GM12872 (cell line): ENCODE measurements around the gene TBXA2R.

Experiments used
- TF ChIP-seq, protein P1 (sequence below): IDR thresholded peaks from 3 replicates; pipeline ENCODE4 v1.5.1; 2011; ENCODE audit warnings: low read depth, mild to moderate bottlenecking, low read length, moderate library complexity; ENCODE audit not compliant: insufficient read depth

TBXA2R gene

DNA sequence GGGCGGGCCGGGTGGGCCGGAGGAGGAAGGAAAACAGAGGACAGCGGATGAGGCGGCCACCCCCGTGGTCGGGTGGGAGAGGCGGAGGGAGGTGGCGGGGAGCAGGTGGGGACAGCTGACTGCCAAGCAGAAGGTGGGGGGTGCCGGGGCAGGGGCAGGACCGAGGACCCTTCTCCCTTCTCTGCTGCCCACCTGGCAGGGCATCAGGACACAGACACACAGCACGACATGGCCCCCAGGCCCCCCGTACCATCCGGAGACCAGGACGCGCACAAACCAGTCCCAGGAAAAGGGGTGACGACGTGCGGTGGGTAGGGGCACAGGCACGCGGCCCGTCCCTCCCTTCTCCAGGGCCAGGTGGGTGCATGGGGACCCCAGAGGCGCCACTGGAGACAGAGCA lies 30.9 kb upstream of the TBXA2R start:
- TF ChIP-seq, protein P1, sequence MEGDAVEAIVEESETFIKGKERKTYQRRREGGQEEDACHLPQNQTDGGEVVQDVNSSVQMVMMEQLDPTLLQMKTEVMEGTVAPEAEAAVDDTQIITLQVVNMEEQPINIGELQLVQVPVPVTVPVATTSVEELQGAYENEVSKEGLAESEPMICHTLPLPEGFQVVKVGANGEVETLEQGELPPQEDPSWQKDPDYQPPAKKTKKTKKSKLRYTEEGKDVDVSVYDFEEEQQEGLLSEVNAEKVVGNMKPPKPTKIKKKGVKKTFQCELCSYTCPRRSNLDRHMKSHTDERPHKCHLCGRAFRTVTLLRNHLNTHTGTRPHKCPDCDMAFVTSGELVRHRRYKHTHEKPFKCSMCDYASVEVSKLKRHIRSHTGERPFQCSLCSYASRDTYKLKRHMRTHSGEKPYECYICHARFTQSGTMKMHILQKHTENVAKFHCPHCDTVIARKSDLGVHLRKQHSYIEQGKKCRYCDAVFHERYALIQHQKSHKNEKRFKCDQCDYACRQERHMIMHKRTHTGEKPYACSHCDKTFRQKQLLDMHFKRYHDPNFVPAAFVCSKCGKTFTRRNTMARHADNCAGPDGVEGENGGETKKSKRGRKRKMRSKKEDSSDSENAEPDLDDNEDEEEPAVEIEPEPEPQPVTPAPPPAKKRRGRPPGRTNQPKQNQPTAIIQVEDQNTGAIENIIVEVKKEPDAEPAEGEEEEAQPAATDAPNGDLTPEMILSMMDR, result no peak

DNA sequence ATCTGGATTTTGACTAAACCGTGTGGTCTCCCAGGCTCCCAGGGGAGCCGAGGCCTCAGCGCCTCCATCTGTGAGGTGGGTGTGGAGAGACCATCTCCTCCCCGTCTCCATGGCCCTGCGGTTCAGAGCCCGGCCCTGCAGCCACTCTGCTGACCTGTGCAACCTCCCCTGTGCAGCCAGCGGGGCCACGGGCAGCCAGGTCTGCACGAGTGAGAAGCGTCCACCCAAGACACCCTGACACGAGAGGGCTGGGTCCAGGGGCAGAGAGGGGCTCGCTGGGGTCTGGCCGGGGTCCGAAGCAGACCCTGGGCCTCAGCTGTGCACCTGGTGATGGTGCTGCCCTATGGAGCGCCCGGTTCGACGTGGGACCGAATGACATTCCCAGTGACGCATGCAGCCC lies 30.3 kb upstream of the TBXA2R start:
- TF ChIP-seq, protein P1, result no peak

GRCh38 chr19:3636506-3636905 lies 29.8 kb upstream of the TBXA2R start:
- TF ChIP-seq, protein P1, result no peak

DNA sequence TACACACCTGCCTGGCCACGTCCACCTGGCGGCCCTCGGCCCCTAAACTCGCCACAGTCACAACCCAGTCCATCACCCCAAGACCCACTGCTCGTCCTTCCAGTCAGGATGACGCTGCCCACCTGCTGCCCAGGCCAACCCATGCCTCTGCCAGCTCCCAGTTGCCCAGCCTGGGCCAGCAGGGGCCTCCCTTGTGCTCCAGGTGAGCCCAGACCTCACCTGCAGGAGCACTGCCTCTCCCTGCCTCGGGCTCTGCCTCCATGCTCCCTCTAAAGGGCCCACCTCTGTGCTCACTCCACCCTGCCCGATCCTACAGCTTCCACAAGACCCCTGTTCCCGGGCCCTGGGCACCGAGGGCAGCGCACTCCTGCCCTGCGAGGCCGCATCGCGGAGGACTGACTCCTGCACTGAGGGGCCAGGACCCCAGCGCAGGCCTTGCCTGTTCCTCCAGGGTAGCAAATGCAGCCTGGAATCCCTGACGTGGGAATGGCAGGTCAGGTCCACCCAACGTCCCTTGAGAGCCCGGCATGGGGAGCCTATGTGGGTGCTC lies 27.9 kb upstream of the TBXA2R start:
- TF ChIP-seq, protein P1, result no peak

DNA sequence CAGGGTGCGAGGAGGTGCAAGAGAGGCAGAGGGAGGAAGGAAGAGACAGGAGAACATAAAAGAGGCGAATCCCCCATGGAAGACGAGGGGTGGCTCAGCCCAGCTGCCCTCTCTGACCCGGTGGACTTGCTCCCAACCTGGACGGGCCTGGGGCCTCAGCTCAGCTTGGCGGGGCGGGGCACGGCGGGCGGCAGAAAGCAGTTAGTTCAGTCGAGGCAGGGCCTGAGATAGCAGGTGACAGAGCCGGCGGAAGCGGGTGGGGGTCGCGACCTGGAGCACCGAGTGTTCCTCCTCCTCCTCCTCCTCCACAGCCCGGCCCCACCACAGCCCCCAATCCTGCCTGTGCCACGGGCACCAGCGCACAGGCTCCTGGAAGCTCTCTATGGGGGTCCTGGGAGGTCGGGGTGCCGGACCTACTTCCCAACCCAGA lies 26.9 kb upstream of the TBXA2R start:
- TF ChIP-seq, protein P1, result no peak

DNA sequence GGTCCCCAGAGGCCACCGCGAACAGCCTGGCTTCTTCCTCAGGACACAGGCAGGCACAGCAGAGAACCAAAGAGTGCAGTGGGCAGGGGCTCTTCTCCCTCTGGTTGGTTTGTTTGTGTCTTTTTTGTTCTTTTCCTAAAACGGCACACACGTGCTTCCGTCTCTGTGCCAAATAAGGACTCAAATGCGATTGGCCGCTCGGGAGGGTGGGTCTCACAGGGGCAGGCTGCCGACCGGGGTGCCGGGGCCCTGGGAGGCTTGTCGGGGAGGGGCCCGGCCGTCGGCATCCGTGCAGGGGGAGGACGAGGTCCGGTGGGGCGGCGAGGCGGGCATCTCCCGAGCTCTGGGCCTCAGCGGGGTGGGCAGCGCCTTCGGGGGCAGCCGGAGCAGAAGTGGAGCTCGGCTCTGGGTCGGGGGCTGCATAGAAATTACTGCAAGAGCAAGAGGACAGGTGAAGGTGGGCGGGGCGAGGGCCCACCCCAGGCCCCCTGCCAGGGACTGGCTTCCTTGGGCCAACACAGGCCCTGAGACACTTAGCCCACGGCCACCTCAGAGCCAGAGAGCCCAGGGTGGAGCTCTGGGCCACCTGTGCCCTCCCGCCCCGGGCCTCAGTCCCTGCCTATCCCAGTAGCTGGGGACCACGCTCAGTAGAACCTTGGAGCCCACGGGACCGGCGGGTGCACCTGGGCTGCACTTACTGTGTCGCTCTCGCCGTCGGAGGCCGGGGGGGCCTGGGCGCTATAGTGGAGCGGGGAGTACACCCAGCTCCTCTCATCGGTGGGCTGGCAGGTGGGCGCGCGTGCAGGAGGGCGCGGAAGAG lies 26.3 kb upstream of the TBXA2R start:
- TF ChIP-seq, protein P1, result no peak

GRCh38 chr19:3632098-3632497 lies 25.4 kb upstream of the TBXA2R start:
- TF ChIP-seq, protein P1, result no peak
